Lower leg skin (tissue), 3 donors: ENCODE results near the gene ARHGAP23.
"Not testable (repeated sequence)": the region's sequence is repeated elsewhere in the genome, so short reads cannot be mapped to it uniquely, and the experiment has no call there.

ENCODE experiments used
- CTCF ChIP-seq, 3 donors: fragments of 450-650 bp; IDR thresholded peaks; one replicate each; pipeline ENCODE4 v1.5.1; 2016; ENCODE audit warnings: antibody characterized with exemption in 3 of 3, mild to moderate bottlenecking in 3 of 3, moderate library complexity in 2 of 3
- POLR2A ChIP-seq, 2 donors: fragments of 450-650 bp; IDR thresholded peaks; one replicate each; pipeline ENCODE4 v1.6.1; 2016 to 2017; ENCODE audit warnings: antibody characterized with exemption in 2 of 2, mild to moderate bottlenecking in 1 of 2, moderate library complexity in 1 of 2

GRCh38 chr17:38485681-38486298 lies 57.5 kb downstream of the ARHGAP23 start:
- TF ChIP-seq CTCF, POLR2A (IDR thresholded peaks at IDR 0.05): not testable (repeated sequence)
